Panc1 (cell line): ENCODE data around the gene DCTN1.

Experiments
- POLR2AphosphoS5 ChIP-seq: IDR thresholded peaks from 2 replicates; pipeline ENCODE4 v1.6.1; 2012; ENCODE audit warnings: mild to moderate bottlenecking, low read depth, low read length, moderate library complexity
- TF ChIP-seq, protein P1 (sequence below): fragments of 450-650 bp; IDR thresholded peaks from 2 replicates; pipeline ENCODE4 v1.5.1; 2017; ENCODE audit warnings: mild to moderate bottlenecking
- TF ChIP-seq, protein P2 (sequence below), 2 experiments: IDR thresholded peaks; 2 replicates each; pipeline ENCODE4 v1.6.1; 2011 to 2012; ENCODE audit warnings: low read depth in 2 of 2, control low read depth in 1 of 2, low read length in 1 of 2, mild to moderate bottlenecking in 1 of 2, moderate library complexity in 1 of 2; ENCODE audit not compliant: insufficient read depth in 1 of 2

DNA sequence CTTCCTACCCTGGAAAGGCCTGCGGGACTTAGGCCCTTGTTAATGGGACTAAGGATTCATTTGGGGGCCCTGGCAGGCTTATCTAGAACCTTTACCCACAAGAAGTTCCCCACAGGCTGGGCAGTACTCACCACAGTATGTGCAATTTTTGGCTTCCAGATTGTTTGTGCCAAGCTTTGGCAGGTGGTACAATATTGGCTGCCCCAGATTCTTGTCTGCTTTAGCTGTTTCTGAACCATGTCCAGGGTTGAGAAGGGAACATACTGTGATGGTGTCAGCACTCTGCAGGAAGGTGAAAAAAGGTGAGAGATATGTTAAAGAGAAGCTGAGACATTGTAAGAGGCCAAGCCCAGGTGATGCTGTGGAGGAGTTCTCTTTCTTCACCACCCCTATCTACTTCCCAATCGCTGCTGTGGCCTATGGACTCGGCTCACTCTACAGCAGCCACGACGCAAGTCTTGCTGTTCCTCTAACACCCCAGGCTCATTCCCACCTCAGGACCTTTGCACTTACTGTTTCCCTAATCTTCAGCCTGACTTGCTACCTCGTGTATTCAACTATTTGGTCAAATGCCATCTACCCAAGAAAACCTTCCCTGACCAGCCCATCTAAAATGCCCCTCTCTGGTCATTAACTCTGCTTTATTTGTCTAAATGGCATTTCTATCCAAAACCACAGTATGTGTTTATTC, 46.1 kb downstream of the DCTN1 start:
- TF ChIP-seq, protein P1, sequence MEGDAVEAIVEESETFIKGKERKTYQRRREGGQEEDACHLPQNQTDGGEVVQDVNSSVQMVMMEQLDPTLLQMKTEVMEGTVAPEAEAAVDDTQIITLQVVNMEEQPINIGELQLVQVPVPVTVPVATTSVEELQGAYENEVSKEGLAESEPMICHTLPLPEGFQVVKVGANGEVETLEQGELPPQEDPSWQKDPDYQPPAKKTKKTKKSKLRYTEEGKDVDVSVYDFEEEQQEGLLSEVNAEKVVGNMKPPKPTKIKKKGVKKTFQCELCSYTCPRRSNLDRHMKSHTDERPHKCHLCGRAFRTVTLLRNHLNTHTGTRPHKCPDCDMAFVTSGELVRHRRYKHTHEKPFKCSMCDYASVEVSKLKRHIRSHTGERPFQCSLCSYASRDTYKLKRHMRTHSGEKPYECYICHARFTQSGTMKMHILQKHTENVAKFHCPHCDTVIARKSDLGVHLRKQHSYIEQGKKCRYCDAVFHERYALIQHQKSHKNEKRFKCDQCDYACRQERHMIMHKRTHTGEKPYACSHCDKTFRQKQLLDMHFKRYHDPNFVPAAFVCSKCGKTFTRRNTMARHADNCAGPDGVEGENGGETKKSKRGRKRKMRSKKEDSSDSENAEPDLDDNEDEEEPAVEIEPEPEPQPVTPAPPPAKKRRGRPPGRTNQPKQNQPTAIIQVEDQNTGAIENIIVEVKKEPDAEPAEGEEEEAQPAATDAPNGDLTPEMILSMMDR: no peak
- TF ChIP-seq, protein P2, sequence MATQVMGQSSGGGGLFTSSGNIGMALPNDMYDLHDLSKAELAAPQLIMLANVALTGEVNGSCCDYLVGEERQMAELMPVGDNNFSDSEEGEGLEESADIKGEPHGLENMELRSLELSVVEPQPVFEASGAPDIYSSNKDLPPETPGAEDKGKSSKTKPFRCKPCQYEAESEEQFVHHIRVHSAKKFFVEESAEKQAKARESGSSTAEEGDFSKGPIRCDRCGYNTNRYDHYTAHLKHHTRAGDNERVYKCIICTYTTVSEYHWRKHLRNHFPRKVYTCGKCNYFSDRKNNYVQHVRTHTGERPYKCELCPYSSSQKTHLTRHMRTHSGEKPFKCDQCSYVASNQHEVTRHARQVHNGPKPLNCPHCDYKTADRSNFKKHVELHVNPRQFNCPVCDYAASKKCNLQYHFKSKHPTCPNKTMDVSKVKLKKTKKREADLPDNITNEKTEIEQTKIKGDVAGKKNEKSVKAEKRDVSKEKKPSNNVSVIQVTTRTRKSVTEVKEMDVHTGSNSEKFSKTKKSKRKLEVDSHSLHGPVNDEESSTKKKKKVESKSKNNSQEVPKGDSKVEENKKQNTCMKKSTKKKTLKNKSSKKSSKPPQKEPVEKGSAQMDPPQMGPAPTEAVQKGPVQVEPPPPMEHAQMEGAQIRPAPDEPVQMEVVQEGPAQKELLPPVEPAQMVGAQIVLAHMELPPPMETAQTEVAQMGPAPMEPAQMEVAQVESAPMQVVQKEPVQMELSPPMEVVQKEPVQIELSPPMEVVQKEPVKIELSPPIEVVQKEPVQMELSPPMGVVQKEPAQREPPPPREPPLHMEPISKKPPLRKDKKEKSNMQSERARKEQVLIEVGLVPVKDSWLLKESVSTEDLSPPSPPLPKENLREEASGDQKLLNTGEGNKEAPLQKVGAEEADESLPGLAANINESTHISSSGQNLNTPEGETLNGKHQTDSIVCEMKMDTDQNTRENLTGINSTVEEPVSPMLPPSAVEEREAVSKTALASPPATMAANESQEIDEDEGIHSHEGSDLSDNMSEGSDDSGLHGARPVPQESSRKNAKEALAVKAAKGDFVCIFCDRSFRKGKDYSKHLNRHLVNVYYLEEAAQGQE (IDR thresholded peaks at IDR 0.05; ENCODE audit: insufficient read depth in 1 of 2, low read depth in 2 of 2, low read length in 1 of 2): no peak
- TF ChIP-seq POLR2AphosphoS5: no peak
